GM21528 (cell line): ENCODE results near the gene KIAA1755.

ENCODE experiments used
- ATAC-seq: cut with Tn5 transposase; IDR thresholded peaks from one replicate; pipeline ENCODE4 v1.9.1; 2021; ENCODE audit warnings: mild to moderate bottlenecking, moderate library complexity; ENCODE audit not compliant: unreplicated experiment, low FRiP score

Gene KIAA1755

DNA sequence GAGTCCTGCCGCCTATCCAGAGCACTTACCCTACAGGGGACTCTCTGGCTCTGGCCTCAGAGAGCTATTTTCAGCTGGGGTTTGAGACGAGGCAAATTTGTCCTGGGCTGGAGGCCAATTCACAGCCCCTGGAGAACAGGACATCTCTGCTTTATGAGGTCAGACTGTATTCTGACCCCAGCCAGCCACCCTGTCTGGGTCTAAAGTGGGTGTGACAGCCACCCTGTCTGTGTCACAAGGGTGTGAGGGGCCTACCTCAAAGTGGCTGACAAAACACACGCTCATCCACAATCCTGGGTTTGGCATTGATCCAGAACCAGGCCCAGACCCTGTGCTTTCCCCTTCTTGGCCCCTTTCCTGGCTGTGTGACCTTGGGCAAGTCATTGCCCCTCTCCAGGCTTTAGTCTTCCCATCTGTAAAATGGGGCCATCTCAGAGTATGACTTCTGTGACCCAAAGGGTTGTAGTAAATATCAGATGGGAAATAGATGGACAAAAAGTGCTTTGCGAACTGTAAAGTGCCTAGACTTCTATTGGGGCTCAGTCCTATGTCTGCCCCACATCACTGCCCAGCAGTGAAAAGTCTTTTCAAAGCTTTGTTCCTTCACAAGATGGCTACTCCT lies 51.4 kb downstream of the KIAA1755 start:
- ATAC-seq, result no peak

DNA sequence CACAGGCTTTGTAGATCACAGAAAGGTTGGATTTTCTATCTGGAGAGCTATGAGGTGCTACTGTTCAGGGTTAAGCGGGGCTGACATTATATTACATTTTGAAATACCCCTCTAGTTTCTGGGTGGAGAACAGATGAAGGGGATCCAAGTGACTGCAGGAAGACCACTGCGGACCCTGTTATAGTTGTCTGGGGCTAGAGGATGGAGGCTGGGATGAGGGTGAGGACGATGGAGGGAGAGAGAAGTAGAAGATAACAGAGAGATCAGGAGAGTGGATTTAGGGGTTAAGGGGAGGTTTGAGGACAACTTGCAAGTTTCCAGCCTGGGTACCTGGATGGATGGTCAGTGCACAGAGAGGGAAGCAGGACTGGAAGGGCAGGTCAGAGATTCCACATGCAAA lies 52.0 kb downstream of the KIAA1755 start:
- no peak for ATAC-seq

DNA sequence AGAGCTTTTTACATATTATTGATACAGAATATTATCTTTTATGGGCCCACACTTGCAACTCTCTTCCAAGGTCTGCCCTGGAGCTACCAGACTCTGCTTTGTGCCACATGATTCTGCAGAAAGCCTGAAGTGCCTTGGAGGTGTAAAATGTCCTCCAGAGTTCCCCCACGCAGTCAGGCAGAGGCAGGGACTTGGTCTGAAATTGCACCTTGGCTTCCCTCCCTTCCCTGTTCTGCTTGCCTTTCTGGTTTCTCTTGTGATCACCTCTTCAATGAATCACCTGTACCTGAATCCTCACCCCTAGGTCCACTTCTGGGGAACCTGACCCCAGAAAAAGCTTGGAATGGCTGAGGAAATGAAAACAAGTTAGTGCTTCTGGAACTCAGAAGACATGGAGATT lies 52.4 kb downstream of the KIAA1755 start:
- no peak for ATAC-seq

DNA sequence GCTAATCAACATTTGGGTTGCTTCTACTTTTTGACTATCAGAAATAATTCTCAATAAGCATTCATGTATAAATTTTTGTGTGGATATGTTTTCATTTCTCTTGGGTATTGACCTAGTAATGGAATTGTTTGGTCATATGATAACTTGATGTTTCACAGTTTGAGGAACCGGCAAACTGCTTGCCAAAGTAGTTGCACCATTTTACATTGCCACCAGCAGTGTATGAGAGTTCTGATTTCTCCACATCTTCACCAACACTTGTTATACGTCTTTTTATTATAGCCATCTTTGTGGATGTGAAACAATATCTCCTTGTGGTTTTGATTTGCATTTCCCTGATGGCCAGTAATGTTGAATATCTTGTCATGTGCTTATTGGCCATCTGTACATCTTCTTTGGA lies 52.9 kb downstream of the KIAA1755 start:
- no peak for ATAC-seq

DNA sequence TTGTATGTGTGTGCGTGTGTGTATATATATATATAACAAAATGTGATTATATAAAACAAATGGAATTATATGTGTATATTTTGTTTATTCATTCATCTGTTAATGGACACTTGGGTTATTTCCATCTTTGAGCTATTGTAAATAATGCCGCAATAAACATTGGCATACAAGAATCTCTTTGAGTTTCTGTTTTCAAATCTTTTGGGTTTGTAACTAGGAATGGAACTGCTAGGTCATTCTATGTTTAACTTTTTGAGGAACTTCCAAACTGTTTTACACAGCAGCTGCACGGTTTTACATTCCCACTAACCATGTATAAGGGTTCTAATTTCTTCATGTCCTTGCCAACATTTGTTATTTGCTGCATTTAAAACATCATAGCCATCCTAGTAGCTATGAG lies 55.5 kb downstream of the KIAA1755 start:
- no peak for ATAC-seq

DNA sequence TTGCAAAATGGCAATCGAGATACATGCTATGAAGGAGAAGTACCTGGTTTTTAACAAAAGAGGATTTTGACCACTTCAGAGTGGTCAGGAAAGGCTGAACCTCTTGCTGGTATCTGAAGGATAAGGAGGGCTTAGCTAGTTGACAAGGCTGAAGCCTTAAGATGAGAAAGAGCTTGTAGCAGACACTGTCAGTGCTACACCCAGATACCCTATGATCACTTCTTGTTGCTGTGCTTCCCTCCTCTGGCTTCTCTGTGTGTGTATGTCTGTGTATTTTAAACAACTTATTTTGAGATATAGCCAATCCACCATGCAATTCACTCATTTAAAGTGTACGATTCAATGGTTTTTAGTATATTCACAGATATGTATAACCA lies 56.6 kb downstream of the KIAA1755 start:
- no peak for ATAC-seq

DNA sequence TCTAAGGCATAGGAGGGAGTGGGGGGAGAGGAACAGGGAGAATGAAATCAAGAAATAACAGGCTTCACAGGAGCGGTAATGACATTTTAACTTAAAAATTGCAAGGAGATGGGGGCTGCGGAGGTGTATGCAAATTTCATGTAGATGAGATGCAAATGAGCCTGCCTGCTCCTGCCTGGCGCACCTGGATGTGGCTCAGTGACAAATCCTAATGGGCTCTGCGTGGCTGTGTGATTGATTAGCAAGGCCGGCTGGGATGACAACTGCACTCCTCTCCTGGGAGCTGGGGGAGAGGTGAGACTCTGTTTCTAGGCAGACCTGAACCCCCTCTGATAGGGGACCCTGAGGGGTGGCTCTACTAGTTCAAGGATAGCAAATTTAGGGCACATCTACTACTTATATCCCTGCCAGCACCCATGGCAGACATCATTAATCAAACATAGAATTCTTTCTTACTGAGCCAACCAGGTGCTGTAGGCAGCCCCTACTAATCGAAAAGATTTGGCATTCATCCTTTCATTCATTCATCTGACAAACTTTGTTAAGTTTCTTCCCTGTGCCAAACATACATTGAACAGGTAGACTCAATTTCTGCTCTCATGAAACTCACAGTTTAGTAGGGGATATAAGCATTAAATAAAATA lies 57.1 kb downstream of the KIAA1755 start:
- no peak for ATAC-seq

DNA sequence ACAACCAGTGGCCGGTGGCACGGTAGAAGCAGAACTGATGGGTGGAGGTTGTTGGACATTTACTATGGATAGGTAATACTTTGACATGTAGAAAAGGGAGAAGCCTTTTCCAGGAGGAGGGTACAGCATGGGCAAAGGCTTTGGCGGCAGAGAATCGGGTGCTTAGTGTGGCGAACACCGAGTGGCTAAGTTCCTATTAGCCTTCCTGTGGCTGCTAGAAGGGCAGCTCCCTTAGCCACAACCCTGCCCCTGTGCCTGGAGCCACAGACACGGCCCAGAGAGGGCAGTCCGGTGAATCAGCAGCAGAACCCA lies 57.6 kb downstream of the KIAA1755 start:
- no peak for ATAC-seq

DNA sequence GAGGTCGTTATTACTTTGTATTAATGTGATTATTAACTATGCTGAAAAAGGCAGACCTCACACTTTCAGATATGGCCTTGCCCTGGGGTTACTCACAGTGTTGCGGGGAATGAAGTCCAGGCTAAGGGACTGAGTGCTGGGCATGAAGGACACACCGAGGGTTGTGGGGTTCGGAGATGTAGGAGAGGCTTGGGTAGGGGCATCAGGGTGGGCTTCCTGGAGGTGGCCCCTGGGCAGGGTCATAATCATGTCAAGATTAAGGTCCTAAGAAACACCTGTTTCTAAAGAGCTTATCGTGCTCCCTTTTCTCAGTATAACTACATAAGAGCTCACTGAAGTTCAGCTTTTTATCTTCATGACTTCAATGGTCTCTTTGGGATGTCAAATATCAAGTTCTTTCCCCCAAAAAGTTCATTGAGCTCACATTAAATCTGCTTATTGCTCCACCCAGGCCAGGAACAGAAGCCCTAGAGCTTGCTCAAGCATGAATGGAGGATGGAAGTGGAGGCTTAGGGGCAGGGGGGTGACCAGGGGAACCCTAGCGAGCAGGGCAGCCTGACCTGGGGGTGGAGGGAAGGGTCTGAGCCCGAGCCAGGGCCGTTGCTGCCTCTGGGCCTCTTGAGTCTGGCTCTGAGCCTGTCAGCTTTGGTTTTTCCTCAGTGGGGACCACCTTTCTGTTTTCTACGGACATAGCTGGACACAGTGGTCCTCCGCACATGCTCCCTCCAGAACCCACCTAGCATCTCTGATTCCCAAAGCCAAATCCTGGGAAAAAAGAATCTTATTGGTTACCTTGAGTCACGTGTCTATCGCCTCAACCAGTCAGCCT lies 58.2 kb downstream of the KIAA1755 start:
- no peak for ATAC-seq

DNA sequence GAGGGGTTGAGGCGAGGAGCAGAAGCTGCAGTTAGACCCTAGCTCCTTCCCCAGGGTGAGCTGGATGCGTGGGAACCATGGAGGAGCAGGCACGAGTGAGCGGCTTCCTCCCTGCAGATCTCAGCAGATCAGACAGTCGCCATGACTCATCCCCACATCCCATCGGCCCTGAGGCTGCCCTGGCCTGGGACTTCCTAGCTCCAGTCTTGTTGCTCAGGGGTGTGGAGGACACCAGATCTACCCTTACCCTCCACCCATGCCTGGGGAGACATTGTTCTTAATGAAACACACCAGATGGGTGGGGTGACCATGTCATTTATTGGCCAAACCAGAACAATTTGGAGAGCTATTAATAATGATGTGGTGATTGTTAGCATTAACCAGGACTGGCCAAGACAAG lies 59.2 kb downstream of the KIAA1755 start:
- no peak for ATAC-seq

DNA sequence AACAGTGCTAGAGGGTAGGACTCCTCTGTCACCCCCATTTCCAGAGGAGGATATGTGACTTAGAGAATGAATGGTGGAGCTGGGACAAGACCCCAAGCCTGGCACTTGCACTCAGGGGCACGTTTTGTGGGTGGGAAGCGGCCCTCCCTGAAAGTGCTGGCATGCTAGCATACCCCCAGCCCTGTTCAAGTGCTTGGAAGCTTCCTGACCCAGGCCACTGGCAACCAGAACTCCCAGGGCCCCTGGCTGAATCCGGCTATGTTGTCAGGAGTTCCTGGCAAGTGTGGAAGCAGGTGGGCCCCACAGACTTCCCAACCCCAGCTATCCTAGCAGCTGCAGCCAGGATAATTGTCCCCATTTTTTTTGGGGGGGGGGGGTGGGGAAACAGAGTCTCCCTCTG lies 59.9 kb downstream of the KIAA1755 start:
- ATAC-seq, result no peak

DNA sequence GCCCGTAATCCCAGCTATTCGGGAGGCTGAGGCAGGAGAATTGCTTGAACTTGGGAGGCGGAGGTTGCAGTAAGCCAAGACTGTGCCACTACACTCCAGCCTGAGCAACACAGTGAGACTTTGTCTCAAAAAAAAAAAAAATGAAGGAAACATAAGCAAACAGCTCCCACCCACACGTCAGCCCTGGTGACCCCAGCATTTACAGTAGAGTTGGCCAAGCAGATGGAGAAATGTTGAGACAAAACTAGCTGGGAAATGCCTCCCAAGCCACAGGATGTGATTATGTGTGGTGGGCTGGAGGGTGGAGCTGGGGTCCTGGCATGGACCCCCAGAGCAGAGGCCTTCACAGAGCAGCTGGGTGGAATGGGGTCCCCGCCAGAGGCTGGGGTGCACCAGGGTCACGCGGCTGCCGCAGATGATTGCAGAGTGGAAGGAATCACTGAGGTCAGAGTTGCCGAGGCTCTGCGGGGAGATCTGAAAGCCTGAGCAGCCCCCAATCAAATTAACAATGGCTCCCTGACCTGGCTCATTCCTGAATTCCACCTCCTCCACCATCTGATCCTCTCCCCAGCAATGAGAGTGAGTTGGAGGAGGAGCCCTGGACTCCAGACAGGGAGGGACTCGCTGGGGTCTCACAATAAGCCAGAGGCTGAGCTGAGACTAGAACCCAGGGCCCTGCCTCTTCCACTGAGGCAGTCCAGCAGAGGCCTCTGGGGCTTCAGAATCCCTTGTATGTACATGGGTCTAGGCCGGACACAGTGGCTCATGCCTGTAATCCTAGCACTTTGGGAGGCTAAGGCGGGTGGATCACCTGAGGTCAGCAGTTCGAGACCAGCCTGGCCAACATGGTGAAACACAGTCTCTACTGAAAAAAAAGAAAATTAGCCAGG lies 60.8 kb downstream of the KIAA1755 start:
- no peak for ATAC-seq

DNA sequence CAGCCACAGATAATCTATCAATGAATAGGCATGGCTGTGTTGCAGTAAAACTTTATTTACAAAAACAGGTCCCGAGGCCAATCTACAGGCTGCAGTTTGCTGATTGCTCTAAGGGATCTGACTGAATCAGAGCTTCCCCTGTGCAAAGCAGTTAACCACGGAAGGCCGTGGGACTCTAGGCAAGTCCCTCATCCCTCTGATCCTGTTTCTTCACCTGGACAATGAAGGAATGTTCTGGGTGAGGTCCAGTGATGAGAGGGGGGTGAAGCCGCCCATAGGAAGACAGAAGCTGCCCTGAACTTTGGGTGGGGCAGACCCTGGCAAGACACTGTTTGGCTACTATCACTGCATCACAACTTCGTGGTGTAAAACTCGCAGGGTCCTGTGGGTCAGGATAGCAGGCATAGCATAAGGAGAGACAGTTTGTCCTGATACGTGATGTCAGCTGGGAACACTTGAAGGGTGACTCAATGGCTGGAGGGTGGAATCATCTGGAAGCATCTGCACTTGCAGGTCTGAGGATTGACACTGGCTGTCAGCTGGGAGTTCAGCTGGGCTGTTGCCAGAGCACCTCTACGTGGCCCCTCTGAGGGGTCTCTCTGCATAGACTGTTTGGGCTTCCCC lies 62.2 kb downstream of the KIAA1755 start:
- no peak for ATAC-seq

DNA sequence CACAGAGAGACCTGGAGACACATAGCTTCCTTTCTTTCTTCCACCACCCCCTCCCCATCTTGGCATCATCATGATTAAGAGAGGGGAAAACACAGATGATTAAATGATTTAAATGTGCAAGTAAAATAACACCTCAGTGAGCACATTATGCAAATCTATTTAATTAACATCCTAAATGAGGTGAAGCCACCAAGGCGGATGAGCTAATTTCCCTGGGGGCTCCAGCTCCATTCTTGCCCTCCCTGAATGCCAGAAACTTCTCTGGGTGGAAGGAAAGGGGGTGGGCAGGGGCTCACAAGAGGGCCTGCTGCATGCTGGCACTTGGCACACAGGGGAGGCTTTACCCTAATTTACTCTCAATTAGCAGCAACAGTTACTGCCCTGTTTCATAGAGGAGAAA lies 62.9 kb downstream of the KIAA1755 start:
- no peak for ATAC-seq

DNA sequence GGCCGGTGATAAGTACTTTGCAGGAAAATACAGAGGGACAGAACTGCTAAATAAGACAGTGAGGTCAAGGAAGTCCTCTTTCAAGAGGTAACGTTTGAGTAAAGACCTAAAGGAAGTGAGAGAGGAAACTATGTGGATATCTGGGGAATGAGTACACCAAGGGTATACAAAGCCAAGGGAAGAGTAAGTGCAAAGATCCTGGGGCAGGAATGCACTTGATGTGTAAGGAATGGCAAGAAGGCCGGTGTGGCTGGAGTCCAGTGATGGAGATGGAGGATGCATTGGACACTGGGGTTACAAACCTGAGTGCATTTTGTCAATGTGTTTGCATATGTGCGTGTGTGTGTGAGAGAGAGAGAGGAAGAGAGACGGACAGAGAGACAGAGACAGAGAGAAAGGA lies 63.3 kb downstream of the KIAA1755 start:
- no peak for ATAC-seq

DNA sequence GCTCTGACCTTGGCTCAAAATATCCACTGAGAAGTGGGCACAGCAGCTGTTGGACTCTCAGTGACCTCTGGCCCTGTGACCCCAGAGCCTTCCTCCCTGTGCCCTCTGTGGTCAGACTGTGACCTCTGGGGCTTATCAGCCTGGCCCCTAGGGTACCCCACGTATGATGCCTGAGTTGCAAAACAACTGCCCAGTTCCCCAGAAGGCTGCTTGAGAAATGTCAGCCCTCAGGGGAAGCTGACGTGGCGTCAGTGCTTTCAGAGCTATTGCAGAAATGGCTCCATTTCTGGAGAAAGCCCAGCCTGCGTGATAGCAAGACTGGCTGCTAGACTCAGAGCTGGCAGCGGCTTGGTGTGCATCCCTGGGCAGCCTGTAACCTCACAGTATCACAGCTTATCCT lies 63.9 kb downstream of the KIAA1755 start:
- ATAC-seq, result no peak

DNA sequence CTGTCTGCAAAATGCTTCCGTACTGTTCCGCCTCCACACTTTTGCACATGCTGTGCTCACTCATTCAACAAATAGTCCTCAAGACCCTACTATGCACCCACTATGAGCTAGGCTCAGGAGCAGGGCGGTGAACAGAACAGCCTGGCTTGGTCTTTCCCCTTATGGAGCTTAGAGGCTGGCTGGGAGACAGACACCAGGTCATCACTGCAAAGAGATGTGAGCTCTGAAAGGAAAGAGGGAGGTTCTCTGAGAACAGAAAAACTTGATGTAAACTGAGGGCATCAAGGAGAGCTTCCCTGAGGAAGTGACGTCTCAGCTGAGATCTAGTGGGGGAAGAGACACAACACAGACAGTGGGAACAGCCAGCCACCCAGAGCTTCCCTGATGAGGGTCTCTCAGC lies 64.5 kb downstream of the KIAA1755 start:
- ATAC-seq, result no peak

DNA sequence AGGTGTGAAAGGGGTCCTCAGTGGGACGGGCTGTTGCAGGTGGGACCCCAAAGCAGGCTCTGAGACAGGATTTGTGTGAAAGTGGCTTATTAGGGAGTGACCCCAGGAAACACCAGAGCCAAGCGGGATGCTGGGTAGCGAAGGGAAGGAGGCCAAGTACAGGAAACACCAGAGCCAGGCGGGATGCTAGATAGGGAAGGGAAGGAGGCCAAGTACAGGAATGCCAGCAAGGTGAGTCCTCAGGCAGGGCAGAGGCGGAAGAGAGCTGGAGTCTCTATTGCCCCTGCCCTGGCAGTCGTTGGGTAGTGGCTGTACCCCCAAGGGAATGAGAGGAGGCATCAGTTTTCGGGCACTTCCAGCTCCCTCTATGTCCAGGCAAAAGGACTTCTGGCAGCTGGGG lies 65.0 kb downstream of the KIAA1755 start:
- no peak for ATAC-seq

DNA sequence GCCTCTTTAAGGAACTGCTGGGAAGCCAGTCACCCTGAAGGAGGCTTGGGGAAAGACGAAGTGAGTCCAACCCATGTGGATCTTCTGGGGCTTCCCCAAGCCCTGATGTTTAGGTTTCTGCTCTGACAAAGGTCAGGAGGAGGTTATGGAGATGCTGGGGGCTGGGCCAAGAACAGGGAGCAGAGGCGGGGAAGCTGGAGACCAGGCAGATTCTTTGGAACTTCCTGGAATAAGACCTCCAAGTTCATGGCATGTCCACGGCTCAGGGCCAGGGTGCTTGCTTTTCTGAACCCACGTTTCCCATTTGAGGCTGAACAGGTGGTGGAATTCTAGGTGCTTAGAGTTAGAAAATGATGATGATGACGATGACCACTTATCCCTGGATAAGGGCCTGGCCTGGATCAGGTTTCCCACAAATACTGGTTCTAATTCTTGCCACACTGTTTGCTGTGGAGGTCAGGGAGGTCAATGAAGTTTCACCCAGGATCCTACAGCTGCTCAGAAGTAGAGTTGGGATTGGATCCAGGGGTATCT lies 65.5 kb downstream of the KIAA1755 start:
- no peak for ATAC-seq

DNA sequence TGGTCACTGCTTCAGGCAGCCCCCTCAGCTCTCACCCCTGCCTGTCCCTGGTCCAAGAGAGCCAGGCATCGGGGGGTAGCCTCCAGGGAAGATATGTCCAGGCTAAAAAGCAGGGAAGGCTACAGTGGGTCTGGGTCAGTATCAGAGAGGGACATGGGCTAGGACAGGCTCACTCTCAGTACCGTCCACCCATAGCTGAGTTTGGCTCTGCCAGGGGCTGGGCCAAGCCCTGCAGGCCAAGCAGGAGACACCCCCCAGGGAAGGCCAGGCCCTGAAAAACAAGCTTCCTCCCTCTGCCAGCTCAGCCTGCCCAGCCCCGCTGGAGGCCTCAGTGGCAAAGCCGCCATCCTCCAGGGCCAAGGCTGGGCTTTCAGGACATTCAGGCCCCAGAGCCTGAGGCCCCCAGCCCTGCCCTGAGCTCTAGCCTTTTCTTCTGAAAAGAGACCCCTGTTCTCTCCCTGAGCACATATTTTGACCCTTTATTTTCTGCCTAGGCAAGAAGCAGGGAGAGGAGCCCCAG lies 66.9 kb downstream of the KIAA1755 start:
- no peak for ATAC-seq
